ENCODE measurements around the gene RAET1E.
A peak's percentile ranks its signal among the peaks of the same experiment; 100 is the strongest.
"Not testable (repeated sequence)": the region's sequence is repeated elsewhere in the genome, so short reads cannot be mapped to it uniquely, and the experiment has no call there.

The RAET1E gene

GRCh38 chr6:149897855-149898744, at the start of gene RAET1E:
RAET1E (minus strand) TSS chr6:149898113; CDS start chr6:149890901, 7,212 bp downstream.
- in situ Hi-C loops (cut with HindIII; ENCODE audit: low sequenced_read_pairs), result no loop called here
- H3K4me3 ChIP-seq (ENCODE audit: low read depth, low read length), result peak within 1 kb of the TSS; percentile 23

GRCh38 chr6:149947533-149947932, 49.6 kb upstream of the RAET1E start:
- in situ Hi-C loops (cut with HindIII; ENCODE audit: low sequenced_read_pairs); H3K4me3 ChIP-seq (ENCODE audit: low read depth, low read length); DNase-seq (ENCODE audit: low read depth): not testable (repeated sequence)

More at GRCh38 chr6:149897855-149898744, at the start of gene RAET1E:
- TF ChIP-seq CTCF (IDR thresholded peaks at IDR 0.05; ENCODE audit: low read depth, low read length, missing control alignments), result no peak
- DNase-seq (ENCODE audit: low read depth), result no peak

- H3K4me3 ChIP-seq (ENCODE audit: low read depth, low read length); DNase-seq (ENCODE audit: low read depth); in situ Hi-C loops (cut with HindIII; ENCODE audit: low sequenced_read_pairs): not testable (repeated sequence)
Measured at GRCh38 chr6:149946631-149947030, 48.7 kb upstream of the RAET1E start.

- H3K4me3 ChIP-seq (ENCODE audit: low read depth, low read length); DNase-seq (ENCODE audit: low read depth); in situ Hi-C loops (cut with HindIII; ENCODE audit: low sequenced_read_pairs): not testable (repeated sequence)
Measured at GRCh38 chr6:149945276-149945675, 47.4 kb upstream of the RAET1E start.

- DNase-seq (ENCODE audit: low read depth); H3K4me3 ChIP-seq (ENCODE audit: low read depth, low read length); in situ Hi-C loops (cut with HindIII; ENCODE audit: low sequenced_read_pairs): not testable (repeated sequence)
Measured at GRCh38 chr6:149943321-149943720, 45.4 kb upstream of the RAET1E start.

GRCh38 chr6:149942461-149942829, 44.5 kb upstream of the RAET1E start:
- H3K4me3 ChIP-seq (ENCODE audit: low read depth, low read length), result peak overlapping the region; percentile 60
- in situ Hi-C loops (cut with HindIII; ENCODE audit: low sequenced_read_pairs), result no loop called here
- DNase-seq (ENCODE audit: low read depth), result no peak
- TF ChIP-seq CTCF (IDR thresholded peaks at IDR 0.05; ENCODE audit: low read depth, low read length, missing control alignments), result no peak

GRCh38 chr6:149941583-149942460, 43.9 kb upstream of the RAET1E start, which contains the start of gene ULBP2:
ULBP2 (plus strand) TSS chr6:149942014; CDS start chr6:149942073, 59 bp downstream.
- DNase-seq (ENCODE audit: low read depth), result peak; percentile 80
- no peak for TF ChIP-seq CTCF (IDR thresholded peaks at IDR 0.05; ENCODE audit: low read depth, low read length, missing control alignments)
- in situ Hi-C loops (cut with HindIII; ENCODE audit: low sequenced_read_pairs), result no loop called here
- peak within 1 kb of the TSS; percentile 60 for H3K4me3 ChIP-seq (ENCODE audit: low read depth, low read length)

- no peak for DNase-seq (ENCODE audit: low read depth)
- in situ Hi-C loops (cut with HindIII; ENCODE audit: low sequenced_read_pairs), result no loop called here
- TF ChIP-seq CTCF (IDR thresholded peaks at IDR 0.05; ENCODE audit: low read depth, low read length, missing control alignments), result no peak
- H3K4me3 ChIP-seq (ENCODE audit: low read depth, low read length), result no peak overlapping the region
Measured at GRCh38 chr6:149940672-149940982, 42.7 kb upstream of the RAET1E start.
